Uterus (tissue), 4 donors: ENCODE results near the gene SOWAHA. TPM values are rescaled to one million over a fixed set of nuclear protein-coding genes. Genes with fewer than 3 reads are reported as not detected.

Experiments used
- DNase-seq, 2 donors: peaks; one replicate each; pipeline ENCODE4 v3.0.0-alpha.2; 2019 to 2020
- H3K27ac ChIP-seq, 2 donors: fragments of 200-600 bp; sonication (generic); 1 replicate in 1 of 2; 2 replicates in 1 of 2; pipeline ENCODE4 v1.5.1; 2016 to 2018
- H3K27me3 ChIP-seq, 2 donors: fragments of 200-600 bp; sonication (generic); one replicate each; pipeline ENCODE4 v1.5.1; 2018 to 2019; ENCODE audit warnings: control low read depth in 1 of 2
- H3K36me3 ChIP-seq, 2 donors: fragments of 200-600 bp; sonication (generic); one replicate each; pipeline ENCODE4 v1.5.1; 2019; ENCODE audit warnings: control low read depth in 1 of 2
- H3K4me1 ChIP-seq, 2 donors: fragments of 200-600 bp; sonication (generic); one replicate each; pipeline ENCODE4 v1.5.1; 2018 to 2019; ENCODE audit warnings: control low read depth in 1 of 2
- H3K4me3 ChIP-seq, 2 donors: fragments of 200-600 bp; sonication (generic); 1 replicate in 1 of 2; 2 replicates in 1 of 2; pipeline ENCODE4 v1.5.1; 2018 to 2019; ENCODE audit warnings: mild to moderate bottlenecking in 1 of 2
- H3K9me3 ChIP-seq, 2 donors: fragments of 200-600 bp; sonication (generic); one replicate each; pipeline ENCODE4 v1.5.1; 2019; ENCODE audit warnings: control low read depth in 1 of 2
- POLR2A ChIP-seq, 2 donors: fragments of 450-650 bp; IDR thresholded peaks; one replicate each; pipeline ENCODE4 v1.6.1; 2016; ENCODE audit warnings: antibody characterized with exemption in 2 of 2, mild to moderate bottlenecking in 1 of 2, moderate library complexity in 1 of 2
- intact Hi-C: fragments of 100-400 bp; cut with DNase I; formaldehyde crosslinking; loops from one replicate; pipeline ENCODE4 v1.15.1; 2023; ENCODE audit warnings: low total_unique reads
- total RNA-seq, 4 donors: library from RNA; depleted of rRNA in 3 of 4; stranded (reverse); fragments of >200 nt in 3 of 4; gene quantifications; one replicate each; pipeline versions ENCODE4 v1.1.0 to v1.2.4, GENCODE V29; 2014 to 2023
- TF ChIP-seq, protein P1 (sequence below), 4 experiments: fragments of 200-600 bp in 2 of 4; fragments of 450-650 bp in 2 of 4; sonication (generic) in 2 of 4; IDR thresholded peaks; one replicate each; pipeline ENCODE4 v1.5.1; 2016 to 2019; ENCODE audit warnings: antibody characterized with exemption in 4 of 4, mild to moderate bottlenecking in 2 of 4, moderate library complexity in 1 of 4
- donor health status: DM: yes; HTN: yes; CAD: no.

The SOWAHA gene
- total RNA-seq, 4 donors from 2014 or later: under 0.01 to 0.14 (median 0.12) TPM; not detected in 1

DNA sequence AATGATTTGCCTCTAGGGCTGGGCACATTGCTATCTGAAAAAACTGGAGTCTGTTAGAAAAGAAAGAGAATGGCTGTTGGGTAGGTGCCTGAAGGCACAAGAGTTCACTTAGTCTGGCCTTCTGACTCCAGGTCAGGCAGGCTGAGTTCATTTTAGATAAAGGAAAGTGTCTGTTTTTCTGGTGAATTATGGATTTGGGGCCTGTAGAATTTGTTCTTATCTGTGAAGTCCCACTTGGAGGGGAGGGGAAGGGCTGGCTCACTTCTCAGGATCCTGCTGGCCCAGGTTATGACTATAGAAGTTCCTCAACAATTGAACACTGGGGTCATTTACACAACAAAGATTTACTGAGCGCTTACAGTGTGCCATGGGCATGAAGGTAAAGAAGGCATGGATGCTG lies 24.6 kb upstream of the SOWAHA start:
- no peak overlapping the region for H3K27ac ChIP-seq
- H3K4me1 ChIP-seq: no peaks in the 10 kb centered on the region
- H3K9me3 ChIP-seq: no peaks in the 10 kb centered on the region
- TF ChIP-seq, protein P1, sequence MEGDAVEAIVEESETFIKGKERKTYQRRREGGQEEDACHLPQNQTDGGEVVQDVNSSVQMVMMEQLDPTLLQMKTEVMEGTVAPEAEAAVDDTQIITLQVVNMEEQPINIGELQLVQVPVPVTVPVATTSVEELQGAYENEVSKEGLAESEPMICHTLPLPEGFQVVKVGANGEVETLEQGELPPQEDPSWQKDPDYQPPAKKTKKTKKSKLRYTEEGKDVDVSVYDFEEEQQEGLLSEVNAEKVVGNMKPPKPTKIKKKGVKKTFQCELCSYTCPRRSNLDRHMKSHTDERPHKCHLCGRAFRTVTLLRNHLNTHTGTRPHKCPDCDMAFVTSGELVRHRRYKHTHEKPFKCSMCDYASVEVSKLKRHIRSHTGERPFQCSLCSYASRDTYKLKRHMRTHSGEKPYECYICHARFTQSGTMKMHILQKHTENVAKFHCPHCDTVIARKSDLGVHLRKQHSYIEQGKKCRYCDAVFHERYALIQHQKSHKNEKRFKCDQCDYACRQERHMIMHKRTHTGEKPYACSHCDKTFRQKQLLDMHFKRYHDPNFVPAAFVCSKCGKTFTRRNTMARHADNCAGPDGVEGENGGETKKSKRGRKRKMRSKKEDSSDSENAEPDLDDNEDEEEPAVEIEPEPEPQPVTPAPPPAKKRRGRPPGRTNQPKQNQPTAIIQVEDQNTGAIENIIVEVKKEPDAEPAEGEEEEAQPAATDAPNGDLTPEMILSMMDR (IDR thresholded peaks at IDR 0.05): no peak
- TF ChIP-seq POLR2A (IDR thresholded peaks at IDR 0.05): no peak
- H3K36me3 ChIP-seq: no peaks in the 10 kb centered on the region
- DNase-seq: no peak
- no peaks in the 10 kb centered on the region for H3K27me3 ChIP-seq
- H3K4me3 ChIP-seq: no peak overlapping the region
- intact Hi-C loops: no loop called here

DNA sequence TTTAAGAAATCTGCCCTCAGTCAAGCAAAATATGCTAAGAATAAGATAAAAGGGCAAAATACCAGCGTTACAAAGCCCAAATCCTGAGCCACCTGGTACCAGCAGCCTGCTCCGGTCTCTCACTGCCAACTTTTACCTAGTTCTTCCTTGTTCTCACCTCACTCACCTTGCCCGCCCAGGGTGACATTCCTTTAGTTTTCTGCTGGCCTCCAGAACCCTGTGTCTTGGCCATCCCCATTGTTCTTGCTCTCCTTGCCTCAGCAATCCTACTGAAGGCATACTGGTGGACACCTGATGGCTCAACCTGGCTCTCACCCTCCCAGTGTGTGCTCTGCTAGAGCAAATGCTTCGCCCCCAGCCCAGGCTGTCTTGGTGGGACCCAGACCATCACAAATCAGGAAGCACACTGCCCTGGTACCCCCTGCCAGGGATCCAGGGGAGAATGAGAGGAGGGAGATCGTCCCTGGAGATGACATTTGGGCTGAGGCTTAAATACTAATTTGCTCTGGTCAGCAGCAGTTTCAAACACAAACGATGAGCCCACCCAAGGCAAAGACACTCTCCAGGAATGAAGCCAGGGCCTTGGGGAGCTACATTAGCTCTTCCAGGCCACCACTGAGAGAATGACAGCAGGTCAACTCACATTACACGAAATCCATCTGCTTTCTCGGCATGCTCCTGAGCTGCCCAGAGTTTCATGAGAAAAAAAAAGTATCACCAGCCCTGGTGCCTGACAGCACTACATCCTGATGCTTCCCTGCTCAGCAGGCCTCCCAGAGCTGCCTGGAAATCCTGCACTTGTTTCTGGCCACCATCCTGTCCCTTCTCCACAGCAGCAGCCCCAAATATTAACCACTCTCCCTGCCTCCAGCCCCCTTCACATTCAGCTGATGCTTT lies 23.9 kb upstream of the SOWAHA start:
- no peak overlapping the region for H3K27ac ChIP-seq
- no peak for DNase-seq
- no peaks in the 10 kb centered on the region for H3K4me1 ChIP-seq
- H3K9me3 ChIP-seq: no peaks in the 10 kb centered on the region
- no peaks in the 10 kb centered on the region for H3K36me3 ChIP-seq
- intact Hi-C loops: no loop called here
- TF ChIP-seq, protein P1 (IDR thresholded peaks at IDR 0.05): no peak
- no peak for TF ChIP-seq POLR2A (IDR thresholded peaks at IDR 0.05)
- H3K4me3 ChIP-seq: no peak overlapping the region
- H3K27me3 ChIP-seq: no peaks in the 10 kb centered on the region

DNA sequence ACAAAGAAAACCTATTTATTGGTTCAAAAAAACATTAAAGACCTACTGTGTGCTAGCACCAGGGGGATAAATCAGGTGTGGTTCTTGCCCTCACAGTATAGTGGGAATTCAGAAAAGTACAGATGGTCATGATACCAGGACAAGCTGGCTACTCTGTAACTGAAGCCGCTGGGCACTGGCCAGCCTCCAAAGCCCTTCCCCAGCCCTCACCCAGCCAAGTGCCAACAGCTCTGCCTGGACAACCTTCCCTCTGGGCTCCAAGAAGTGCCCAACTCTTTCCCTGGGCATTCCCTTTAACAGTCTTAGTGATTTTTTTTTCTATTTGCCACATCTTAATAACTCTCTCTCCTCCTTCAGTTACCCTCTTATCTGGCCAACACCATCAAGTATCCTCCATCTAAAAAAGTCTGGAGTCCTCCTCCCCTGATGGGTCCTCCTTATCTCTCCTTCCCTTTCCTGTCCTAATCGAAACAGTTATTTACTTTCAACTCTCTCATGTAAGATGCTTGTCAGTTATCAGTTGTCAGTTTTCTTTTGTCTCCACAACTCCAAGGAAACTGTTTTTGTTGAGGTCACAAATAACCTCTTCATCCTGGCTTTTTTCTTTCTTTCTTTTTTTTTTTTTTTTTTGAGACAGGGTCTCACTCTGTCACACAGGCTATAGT lies 22.8 kb upstream of the SOWAHA start:
- no peaks in the 10 kb centered on the region for H3K27me3 ChIP-seq
- intact Hi-C loops: no loop called here
- no peak for TF ChIP-seq POLR2A (IDR thresholded peaks at IDR 0.05)
- TF ChIP-seq, protein P1 (IDR thresholded peaks at IDR 0.05): no peak
- H3K4me1 ChIP-seq: no peaks in the 10 kb centered on the region
- H3K9me3 ChIP-seq: no peaks in the 10 kb centered on the region
- H3K27ac ChIP-seq: no peak overlapping the region
- H3K36me3 ChIP-seq: no peaks in the 10 kb centered on the region
- DNase-seq: no peak
- no peak overlapping the region for H3K4me3 ChIP-seq

DNA sequence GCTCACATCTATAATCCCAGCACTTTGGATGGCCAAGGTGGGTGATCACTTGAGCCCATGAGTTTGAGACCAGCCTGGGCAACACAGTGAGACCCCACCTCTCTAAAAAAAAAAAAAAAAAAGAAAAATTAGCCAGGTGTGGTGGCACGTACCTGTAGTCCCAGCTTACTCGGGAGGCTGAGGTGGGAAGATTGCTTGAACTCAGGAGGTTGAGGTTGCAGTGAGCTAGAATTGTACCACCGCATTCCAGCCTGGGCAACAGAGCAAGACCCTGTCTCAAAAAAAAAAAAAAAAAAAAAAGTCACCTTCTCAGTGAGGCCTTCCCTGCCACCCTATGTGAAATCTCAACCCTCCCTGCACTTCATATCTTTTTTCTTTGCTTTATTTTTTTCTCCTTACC lies 22.1 kb upstream of the SOWAHA start:
- intact Hi-C loops: no loop called here
- no peaks in the 10 kb centered on the region for H3K9me3 ChIP-seq
- no peak overlapping the region for H3K4me3 ChIP-seq
- H3K36me3 ChIP-seq: no peaks in the 10 kb centered on the region
- H3K4me1 ChIP-seq: no peaks in the 10 kb centered on the region
- H3K27ac ChIP-seq: no peak overlapping the region
- no peaks in the 10 kb centered on the region for H3K27me3 ChIP-seq
- no peak for DNase-seq
- TF ChIP-seq, protein P1 (IDR thresholded peaks at IDR 0.05): no peak
- TF ChIP-seq POLR2A (IDR thresholded peaks at IDR 0.05): no peak

DNA sequence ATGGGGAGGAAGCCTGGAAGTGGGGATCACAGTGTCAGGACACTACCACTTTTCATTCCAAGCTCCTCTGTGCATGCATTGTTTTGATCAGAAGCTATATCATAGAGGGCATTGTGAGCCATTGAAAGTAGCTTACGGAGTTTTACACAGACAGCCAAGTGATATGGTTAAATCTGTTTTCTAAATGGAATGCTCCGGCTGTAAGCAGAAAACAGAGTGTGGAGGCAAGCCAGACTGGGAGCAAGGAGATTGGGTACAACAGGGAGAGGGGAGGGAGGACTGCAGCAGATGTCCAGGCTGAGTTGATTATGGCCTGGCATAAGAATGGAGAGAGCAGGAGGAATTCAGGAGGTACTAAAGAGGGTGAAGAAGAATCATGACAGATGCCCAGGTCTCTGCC lies 15.5 kb upstream of the SOWAHA start:
- Histone ChIP-seq H3K36me3 (no peaks in the 10 kb centered on the region), H3K9me3 (no peaks in the 10 kb centered on the region), H3K4me3 (no peak overlapping the region), H3K4me1 (no peaks in the 10 kb centered on the region), H3K27me3 (no peaks in the 10 kb centered on the region), H3K27ac (no peak overlapping the region)
- TF ChIP-seq POLR2A (IDR thresholded peaks at IDR 0.05): no peak
- no peak for DNase-seq
- intact Hi-C loops: no loop called here
